HG02943 (cell line): ENCODE measurements around the gene MKLN1.
"Not testable (repeated sequence)": the region's sequence is repeated elsewhere in the genome, so short reads cannot be mapped to it uniquely, and the experiment has no call there.

Source experiments
- ATAC-seq: cut with Tn5 transposase; IDR thresholded peaks from one replicate; pipeline ENCODE4 v1.9.1; 2021; ENCODE audit warnings: mild to moderate bottlenecking, low read depth, moderate library complexity; ENCODE audit not compliant: unreplicated experiment

MKLN1 gene

DNA sequence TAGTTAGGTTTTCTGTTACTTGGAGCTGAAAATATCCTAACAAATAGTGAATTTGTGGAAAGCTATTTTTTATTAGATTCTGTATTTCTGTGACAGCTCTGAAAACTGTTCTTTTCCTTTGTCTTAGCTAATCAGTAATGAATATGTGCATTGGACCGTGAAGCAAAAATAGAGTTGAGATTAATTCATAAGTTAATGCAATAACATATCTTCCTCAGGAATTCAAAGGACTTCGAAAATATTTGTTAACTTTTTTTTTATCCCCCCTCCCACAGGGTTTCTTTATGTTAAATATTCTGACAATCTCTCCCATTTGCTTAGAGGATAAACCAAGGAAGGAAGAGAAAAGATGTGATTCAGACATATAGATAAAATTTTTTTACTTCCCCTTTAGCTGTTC is 127.3 kb downstream of the MKLN1 start:
- no peak for ATAC-seq

DNA sequence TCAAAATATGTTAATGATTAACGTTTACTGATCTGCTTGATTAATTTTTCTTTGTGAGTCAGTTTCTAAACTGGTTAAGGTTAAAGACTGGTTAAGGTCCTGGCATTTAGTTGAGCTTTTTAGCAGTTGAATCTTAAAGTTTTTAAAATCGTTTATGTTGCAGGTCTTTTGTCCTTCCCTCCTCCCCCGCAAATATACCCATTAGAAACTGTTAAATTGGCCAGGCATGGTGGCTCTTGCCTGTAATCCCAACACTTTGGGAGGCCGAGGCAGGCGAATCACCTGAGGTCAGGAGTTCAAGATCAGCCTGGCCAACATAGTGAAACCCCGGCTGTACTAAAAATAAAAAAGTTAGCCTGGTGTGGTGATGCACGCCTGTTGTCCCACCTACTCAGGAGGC is 127.9 kb downstream of the MKLN1 start:
- ATAC-seq = no peak

DNA sequence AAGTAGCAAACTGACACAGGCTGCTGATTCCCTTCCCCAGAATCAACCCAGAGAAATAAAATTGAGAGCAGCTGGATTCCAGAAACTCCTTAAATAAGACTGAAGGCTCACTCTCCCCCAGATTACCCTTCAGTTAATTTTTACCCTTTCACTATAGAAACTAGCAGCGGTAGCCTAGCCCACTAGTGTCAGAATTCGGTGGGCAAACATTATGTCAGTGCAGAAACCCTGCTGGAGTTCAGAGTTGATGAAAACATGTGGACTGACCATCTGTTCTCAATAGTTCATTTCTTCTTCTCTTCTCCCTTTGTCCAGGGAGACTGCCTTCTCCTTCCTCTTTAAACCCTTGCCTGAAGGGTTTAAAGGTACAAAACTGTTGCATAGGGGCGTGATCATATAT is 128.7 kb downstream of the MKLN1 start:
- no peak for ATAC-seq

DNA sequence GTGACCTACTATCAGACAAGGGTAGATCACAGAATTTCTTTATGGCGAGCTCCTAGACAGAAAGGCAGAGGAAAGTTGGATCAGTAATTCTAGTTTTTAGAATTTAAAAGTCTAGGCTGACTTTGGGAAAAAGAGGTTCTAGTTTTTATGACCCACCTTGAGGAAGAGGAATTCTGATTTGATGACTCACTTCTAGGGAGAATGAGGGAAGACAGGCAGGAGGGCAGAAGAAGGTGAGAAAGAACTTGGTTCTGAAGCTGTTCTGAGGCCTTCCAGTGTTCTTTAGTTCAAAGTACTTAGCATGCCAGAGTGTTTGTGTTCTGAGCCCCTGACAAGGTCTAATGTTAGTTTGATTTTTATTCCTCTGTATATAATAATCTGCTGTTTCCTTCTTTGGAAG is 131.6 kb downstream of the MKLN1 start:
- no peak for ATAC-seq

DNA sequence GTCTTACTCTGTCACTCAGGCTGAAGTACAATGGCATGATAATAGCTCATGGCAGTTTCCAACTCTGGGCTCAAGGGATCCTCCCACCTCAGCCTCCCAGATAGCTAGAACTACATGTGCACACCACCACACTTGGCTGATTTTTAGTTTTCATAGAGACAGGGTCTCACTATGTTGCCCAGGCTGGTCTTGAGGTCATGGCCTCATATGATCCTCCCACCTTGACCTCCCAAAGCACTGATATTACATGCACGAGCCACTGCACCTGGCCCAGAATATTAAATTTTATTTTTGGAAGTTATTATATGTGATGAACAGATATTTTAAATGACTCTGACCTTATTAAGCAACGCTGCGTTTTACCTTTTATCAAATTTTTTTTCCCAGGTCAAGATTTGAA is 134.4 kb downstream of the MKLN1 start:
- no peak for ATAC-seq

DNA sequence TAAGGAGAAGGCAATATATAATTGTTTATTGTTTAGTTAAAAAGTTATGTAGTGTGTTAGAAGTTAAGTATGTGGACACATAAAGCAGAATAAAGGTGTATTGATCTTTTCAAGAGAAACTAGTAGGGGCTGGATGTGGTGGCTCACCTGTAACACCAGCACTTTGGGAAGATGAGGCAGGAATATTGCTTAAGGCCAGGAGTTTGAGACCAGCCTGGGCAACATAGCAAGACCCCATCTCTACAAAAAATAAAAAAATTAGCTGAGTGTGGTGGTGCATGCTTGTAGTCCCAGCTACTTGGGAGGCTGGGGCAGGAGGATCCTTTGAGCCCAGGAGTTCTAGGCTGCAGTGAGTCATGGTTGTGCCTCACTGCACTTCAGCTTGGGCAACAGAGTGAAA is 135.0 kb downstream of the MKLN1 start:
- not testable (repeated sequence) for ATAC-seq

DNA sequence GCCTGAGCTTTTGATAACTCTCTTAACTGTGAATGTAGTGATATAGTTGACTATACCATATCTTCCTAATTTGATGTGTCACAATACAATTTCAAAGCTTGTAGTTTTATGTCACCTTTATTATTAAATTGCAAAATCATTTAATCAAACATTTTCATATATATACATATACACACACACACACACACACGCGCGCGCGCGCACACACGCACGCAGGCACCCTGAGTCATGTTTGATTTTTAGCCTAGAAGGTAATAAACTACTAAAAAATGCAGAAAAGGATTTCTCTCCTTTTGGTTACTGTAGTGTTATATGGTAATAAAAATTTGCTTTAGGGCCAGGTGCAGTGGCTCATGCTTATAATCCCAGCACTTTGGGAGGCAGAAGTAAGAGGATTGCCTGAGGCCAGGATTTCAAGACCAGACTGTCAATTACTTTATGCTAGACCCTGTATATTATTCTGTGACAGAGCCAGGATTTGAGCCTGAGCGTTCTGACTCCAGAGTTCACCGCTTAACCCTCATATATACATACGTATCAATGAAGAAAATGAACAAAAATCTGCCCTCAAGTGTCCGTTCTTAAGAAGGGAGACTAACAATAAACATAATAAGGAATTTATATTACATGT is 139.2 kb downstream of the MKLN1 start:
- no peak for ATAC-seq

DNA sequence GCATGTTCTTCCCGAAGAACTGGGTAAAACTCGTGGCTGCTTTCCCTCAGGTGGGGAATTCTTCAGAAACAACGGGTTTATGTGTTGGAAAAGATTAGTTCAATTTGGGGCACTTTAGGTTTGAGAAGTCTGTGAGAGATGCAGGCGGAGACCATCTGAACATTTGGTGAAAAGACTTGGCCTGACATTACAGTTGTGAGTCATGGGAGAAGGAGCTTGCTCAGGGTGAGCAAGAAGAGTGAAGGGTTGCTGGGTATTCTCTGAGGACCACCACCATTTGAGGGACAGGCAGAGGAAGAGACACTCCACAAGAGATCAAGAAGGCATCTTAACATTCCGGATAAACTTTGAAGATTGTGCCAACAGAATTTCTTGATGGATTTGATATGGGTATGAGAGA is 140.1 kb downstream of the MKLN1 start:
- no peak for ATAC-seq

DNA sequence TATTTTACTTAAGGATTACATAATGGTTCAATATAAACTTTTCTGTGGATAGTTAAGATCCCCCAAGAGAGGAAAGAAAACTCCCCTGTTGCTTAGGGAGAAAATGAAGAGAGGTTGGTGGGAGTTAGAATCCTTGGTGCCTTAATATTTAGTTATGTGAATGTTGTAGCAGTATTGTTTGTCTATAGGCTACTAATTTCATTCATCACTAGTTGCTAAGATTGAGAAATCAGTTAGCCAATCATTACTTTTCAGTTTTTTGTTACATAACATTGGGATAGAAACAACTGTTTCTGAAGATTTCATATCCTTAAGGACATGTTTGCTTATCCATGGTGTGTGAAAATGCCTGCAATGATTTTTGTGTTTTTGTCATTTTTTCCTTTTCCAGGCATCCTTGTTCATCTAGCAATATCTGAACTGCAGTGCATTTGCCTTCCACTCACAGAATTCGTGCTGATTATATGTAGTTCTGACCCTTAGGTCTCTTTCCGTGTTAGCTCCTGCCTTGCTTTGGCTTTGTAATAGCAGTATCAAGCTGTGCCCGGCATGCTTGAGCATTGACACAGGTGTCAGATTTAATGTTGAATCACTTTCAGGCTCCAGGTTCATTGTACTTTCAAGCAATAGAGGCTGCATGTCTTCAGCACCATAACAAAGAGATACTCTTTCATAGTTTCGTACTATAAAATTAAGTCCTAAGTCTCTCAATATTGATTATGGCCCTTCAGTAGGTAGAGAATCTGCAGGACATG is 143.8 kb downstream of the MKLN1 start:
- ATAC-seq = no peak

DNA sequence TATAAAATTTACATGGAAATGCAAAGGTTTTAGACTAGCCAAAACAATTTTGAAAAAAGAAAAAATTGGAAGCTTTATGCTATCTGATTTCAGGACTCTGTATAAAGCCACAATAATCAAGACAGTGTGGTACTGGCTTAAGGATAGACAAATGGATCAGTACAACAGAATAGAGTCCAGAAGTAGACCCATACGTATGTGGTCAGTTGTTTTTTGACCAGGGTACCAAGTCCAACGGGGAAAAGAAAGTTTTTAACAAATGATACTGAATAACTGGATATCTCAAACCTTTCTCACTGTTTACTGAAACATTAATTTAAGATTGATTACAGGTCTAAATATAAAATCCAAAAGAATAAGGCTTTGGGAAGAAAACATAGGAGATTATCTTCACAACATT is 149.1 kb downstream of the MKLN1 start:
- ATAC-seq = no peak

DNA sequence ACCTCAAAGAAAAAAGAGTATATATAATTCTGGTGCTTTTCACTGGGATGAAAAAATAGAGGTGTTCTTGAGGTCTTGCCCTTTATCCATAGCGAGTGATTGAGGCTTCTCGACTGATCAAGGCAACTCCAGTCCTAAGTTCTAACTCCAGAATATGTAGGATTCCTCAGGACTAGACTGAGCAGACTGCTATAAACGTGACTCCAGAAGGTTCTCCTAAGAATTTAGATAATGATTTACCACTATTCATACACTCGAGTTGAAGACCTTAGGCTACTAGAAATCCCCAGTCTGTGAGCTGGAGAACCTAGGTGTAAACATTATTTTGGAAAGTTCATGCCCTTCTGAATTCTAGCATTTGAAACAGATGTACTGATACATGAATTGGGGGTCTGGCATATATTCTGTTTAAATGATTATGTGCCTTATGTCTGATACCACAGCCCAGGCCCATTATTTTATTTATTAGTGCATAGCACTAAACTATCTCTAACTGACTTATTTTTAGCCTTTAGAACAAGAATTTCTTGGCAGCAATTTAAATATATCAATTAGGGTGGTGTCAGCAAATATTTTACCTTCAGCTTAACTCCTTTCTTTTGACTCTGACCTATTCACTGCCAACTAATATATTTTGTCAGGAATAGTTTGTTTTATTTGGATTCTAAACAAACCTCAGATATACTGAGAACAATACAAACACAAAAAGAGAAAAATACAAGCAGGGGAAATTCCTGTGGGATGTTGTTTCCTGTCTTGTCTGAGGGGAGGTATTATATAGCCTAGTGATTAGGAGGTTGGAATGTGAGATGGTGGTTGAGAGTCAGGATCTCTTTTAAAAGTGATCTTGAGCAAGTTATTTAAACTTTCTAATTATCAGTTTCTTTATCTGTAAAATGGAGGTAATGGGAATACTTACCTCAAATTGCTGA is 153.0 kb downstream of the MKLN1 start:
- ATAC-seq = no peak

DNA sequence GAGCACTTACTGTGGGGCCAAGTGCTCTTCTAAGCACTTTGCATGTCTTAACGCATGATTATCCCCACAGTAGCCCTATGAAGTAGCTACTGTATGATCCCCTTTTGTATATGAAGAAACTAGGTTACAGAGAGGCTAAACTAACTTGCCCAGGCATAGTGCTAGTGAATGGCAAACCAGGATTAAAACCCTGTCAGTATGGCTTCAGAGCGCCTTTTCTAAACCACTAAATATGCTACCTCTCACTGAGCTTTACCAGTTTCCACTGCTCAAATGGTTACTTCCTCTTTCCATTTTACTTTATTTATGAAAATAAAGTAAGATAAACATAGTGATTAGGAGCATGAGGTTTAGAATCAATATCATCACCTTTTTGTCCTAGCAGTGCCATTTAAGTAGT is 155.1 kb downstream of the MKLN1 start:
- ATAC-seq = no peak

DNA sequence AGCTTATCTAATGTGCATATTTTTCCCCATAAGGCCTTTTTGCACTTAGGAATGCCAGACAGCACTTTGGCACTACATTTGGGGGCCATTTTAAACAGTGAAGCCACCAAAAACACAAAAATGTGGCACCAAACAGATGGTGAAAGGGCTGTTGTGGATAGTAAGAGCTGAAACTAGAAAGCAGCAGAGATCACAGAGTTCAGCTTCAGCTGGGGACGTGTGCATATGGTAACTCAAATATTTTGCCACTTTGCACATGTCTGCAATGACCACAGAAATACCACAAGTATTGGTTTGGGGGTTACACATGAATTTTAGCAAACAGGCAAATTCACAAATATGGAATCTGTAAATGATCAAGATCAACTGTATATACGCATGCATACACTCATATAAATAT is 155.9 kb downstream of the MKLN1 start:
- no peak for ATAC-seq

DNA sequence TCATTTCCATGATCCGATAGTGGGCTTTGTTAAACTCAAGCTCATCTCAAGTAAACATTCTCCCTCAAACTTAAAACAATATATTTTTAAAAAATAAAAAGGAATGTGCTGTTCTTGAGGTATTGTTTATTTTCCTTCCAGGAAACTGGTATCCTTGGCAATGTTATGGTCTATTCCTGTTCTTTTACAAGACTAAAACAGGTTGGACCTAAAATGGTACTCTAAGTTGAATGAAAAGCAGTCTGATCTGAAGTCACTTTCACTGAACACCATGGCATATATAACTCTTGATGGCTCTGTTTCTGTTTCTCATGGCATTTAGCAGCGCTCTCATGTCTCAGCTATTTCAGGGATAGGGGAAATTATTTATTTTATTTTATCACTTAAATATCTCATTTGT is 158.7 kb downstream of the MKLN1 start:
- ATAC-seq = no peak

DNA sequence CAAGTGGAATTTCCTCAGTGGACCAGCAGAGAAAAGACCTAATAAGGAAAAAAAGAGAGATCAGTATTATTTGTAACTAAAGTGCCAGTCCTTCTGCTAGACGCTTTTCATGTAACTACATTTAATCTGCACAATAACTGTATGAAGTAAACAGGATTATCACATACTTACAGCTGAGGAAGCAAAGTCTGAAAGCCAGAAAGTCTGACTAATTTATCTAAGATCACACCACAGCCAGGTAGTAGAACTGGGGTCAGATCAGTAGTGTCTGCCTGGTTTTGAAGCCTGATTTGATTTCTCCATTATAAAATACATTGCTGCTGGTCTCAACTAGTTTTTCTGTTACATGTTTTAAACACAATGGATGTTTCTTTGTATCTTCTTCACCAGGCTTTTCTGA is 159.5 kb downstream of the MKLN1 start:
- no peak for ATAC-seq

DNA sequence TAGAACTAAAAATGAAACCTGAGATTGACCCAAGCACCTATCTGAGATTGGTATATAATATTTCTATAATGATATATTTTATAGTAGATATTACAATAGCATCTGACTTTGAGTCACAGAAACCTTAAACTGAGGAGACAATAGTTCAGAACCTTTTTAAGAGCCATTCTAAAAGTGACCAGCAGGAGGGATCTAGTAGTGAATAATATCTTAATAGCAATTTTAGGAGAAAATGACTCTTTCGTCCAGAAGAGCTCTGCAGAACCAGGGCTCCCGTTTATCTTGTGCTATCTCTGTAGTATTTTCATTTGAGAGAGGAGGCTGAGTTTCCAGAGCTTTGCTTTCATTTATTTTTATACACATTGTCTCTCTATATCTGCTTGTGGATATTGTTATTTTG is 160.7 kb downstream of the MKLN1 start:
- ATAC-seq = no peak

DNA sequence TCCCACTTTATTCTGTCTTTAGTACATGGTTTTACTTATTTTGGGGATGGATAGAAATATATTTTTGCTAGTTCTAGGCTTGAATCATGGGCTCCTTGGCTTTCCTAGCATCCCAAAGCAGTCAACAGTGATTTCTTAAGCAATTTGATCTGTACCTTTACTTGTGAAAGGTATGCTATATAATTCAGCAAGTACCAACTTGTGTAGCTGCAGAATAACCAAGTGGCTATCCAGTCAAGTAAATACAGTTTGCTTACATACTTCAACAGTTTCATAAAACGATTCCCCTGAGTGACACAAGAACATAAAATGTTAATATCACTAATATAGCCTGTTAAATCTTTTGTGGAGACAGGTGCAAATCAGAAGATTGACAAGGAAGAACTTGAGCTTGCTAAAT is 161.5 kb downstream of the MKLN1 start:
- no peak for ATAC-seq

DNA sequence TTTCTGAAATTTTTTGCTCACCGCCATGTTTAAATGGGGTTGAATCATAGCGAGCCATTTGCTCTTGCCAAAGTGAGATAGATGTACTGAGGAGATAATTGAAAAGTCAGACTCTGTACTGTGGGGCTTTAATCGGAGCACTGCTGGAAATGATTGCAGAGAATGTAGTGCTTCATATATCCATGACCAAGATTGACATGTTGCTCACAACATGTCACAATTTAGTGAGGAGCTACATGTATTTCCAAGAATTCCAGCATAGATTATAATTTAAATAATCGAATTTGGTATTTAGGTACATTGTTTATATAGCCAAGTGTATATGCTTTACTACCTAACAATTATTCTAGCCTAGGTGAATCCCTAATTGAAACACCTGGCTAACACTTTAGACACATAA is 162.2 kb downstream of the MKLN1 start:
- ATAC-seq = no peak

DNA sequence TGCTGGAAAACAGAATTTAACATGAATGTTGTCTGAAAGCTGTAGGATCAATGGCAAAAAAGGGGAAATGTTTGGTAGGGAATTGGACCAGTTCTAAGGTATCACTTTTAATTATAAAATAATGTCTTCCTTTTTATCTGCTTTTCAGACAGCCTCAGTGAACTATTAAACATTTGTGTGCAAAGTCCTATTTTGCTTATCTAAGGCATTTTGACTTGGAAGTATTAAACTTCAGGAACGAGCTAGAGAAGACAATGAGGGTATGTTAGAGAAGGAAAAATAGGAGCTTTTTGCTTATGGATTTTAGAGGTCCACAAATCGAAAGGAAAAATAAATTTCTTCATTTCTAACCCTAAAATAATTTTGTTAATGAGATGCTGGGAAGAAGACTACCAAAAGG is 165.4 kb downstream of the MKLN1 start:
- no peak for ATAC-seq

DNA sequence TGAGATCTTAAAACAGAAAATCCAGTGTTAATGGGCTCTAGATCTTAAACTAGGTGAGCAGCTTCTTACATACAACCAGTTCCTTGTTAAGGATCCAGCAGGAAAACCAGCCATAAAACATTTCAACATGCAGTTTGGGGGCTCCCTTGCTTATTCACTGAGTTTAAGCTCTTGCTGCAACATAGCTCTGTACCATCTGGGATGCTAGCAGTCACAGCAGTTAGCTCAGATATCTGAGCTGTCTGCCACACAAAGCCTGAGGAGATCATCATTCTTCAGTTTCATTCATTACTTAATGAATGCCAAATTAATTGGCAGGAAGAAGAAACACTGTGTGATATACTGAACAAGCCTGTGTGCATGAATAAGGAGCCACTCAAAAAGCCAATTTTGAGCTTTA is 165.9 kb downstream of the MKLN1 start:
- no peak for ATAC-seq

DNA sequence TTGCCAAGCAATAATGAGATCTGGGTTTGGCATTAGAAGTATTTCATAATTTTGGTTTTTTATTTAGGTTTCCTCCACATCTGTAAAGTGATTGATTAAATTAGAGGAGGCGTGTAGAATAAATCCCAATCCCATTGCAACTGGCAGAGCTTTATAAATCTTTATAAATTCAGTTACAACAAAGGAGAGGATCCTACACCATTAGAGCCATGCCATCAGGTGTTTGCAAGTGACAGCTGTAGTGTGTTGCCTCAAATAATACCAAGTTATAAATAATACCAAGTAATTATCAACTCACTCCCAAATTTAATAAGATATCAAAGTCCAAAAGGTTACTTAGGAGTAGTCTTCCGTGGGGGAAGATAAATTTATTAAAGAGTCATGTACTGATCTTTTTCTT is 166.5 kb downstream of the MKLN1 start:
- no peak for ATAC-seq
